Panc1 (cell line): ENCODE results near the gene TRABD2A.

Experiments used
- POLR2AphosphoS5 ChIP-seq: IDR thresholded peaks from 2 replicates; pipeline ENCODE4 v1.6.1; 2012; ENCODE audit warnings: mild to moderate bottlenecking, low read depth, low read length, moderate library complexity
- SIN3A ChIP-seq: IDR thresholded peaks from 2 replicates; pipeline ENCODE4 v1.6.1; 2012; ENCODE audit warnings: low read depth, mild to moderate bottlenecking, low read length, moderate library complexity, borderline replicate concordance; ENCODE audit not compliant: insufficient read depth
- TF ChIP-seq, protein P1 (sequence below): fragments of 450-650 bp; IDR thresholded peaks from 2 replicates; pipeline ENCODE4 v1.5.1; 2017; ENCODE audit warnings: mild to moderate bottlenecking
- TF ChIP-seq, protein P2 (sequence below), 2 experiments: IDR thresholded peaks; 2 replicates each; pipeline ENCODE4 v1.6.1; 2011 to 2012; ENCODE audit warnings: low read depth in 2 of 2, control low read depth in 1 of 2, low read length in 1 of 2, mild to moderate bottlenecking in 1 of 2, moderate library complexity in 1 of 2; ENCODE audit not compliant: insufficient read depth in 1 of 2

DNA sequence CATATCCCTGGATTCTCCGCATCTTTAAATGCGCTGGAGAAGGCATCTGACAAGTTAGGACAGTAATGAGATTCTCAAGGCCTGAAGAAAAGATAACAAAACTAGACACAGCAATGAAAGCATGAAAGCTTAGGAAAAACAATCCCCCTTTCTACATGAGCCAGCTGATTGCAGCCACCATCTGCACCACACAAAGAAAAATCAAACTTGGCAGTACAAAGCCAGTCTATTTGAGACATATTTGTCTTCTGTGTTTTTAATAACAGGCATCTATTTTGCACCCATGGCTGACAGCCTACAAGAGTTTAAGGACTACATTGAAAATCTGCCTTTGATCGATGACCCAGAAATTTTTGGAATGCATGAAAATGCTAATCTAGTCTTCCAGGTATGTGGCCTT, 83.6 kb downstream of the TRABD2A start:
- TF ChIP-seq, protein P1, sequence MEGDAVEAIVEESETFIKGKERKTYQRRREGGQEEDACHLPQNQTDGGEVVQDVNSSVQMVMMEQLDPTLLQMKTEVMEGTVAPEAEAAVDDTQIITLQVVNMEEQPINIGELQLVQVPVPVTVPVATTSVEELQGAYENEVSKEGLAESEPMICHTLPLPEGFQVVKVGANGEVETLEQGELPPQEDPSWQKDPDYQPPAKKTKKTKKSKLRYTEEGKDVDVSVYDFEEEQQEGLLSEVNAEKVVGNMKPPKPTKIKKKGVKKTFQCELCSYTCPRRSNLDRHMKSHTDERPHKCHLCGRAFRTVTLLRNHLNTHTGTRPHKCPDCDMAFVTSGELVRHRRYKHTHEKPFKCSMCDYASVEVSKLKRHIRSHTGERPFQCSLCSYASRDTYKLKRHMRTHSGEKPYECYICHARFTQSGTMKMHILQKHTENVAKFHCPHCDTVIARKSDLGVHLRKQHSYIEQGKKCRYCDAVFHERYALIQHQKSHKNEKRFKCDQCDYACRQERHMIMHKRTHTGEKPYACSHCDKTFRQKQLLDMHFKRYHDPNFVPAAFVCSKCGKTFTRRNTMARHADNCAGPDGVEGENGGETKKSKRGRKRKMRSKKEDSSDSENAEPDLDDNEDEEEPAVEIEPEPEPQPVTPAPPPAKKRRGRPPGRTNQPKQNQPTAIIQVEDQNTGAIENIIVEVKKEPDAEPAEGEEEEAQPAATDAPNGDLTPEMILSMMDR: no peak
- TF ChIP-seq POLR2AphosphoS5 (no peak), SIN3A (no peak)
- TF ChIP-seq, protein P2, sequence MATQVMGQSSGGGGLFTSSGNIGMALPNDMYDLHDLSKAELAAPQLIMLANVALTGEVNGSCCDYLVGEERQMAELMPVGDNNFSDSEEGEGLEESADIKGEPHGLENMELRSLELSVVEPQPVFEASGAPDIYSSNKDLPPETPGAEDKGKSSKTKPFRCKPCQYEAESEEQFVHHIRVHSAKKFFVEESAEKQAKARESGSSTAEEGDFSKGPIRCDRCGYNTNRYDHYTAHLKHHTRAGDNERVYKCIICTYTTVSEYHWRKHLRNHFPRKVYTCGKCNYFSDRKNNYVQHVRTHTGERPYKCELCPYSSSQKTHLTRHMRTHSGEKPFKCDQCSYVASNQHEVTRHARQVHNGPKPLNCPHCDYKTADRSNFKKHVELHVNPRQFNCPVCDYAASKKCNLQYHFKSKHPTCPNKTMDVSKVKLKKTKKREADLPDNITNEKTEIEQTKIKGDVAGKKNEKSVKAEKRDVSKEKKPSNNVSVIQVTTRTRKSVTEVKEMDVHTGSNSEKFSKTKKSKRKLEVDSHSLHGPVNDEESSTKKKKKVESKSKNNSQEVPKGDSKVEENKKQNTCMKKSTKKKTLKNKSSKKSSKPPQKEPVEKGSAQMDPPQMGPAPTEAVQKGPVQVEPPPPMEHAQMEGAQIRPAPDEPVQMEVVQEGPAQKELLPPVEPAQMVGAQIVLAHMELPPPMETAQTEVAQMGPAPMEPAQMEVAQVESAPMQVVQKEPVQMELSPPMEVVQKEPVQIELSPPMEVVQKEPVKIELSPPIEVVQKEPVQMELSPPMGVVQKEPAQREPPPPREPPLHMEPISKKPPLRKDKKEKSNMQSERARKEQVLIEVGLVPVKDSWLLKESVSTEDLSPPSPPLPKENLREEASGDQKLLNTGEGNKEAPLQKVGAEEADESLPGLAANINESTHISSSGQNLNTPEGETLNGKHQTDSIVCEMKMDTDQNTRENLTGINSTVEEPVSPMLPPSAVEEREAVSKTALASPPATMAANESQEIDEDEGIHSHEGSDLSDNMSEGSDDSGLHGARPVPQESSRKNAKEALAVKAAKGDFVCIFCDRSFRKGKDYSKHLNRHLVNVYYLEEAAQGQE (IDR thresholded peaks at IDR 0.05; ENCODE audit: insufficient read depth in 1 of 2, low read depth in 2 of 2, low read length in 1 of 2): no peak
